K562 (cell line): ENCODE results near the gene PRMT7.

Experiments used
- CTCF ChIP-seq, 3 experiments: IDR thresholded peaks in 2 of 3; conservative IDR thresholded peaks in 1 of 3; 2 replicates each; pipeline ENCODE4 v1.5.1; 2011 to 2012; ENCODE audit warnings: low read length in 3 of 3, mild to moderate bottlenecking in 3 of 3, control low read depth in 2 of 3, improper control_type of control experiment in 1 of 3, inconsistent platforms in 1 of 3, low read depth in 1 of 3, mixed read lengths in 1 of 3, moderate library complexity in 1 of 3; ENCODE audit not compliant: insufficient read depth in 2 of 3
- HEY1 ChIP-seq: fragments of 250-450 bp; sonication (Bioruptor Pico); IDR thresholded peaks from 2 replicates; pipeline ENCODE4 v1.5.0; 2020; ENCODE audit warnings: mild to moderate bottlenecking, moderate library complexity, borderline replicate concordance
- IRF2 ChIP-seq: sonication (generic); formaldehyde crosslinking; IDR thresholded peaks from 2 replicates; pipeline ENCODE4 v1.8.1; 2022; ENCODE audit warnings: mild to moderate bottlenecking, missing genetic modification reagents
- MYC ChIP-seq, 2 experiments: fragments of 250-450 bp in 1 of 2; sonication (Bioruptor Pico) in 1 of 2; IDR thresholded peaks; 2 replicates each; pipeline versions ENCODE4 v1.5.1 to v1.6.1; 2012 to 2021; ENCODE audit warnings: low read depth in 2 of 2, borderline replicate concordance in 1 of 2, improper control_type of control experiment in 1 of 2, low read length in 1 of 2, mild to moderate bottlenecking in 1 of 2, moderate library complexity in 1 of 2
- SPI1 ChIP-seq: IDR thresholded peaks from 2 replicates; pipeline ENCODE4 v1.6.1; 2011; ENCODE audit warnings: low read depth, low read length, control low read depth, borderline replicate concordance
- THAP7 ChIP-seq: fragments of 250-450 bp; sonication (Bioruptor Pico); IDR thresholded peaks from 2 replicates; pipeline ENCODE4 v1.5.0; 2021

- TF ChIP-seq SPI1: no peak
- TF ChIP-seq MYC (IDR thresholded peaks at IDR 0.05; ENCODE audit: low read depth, low read length): no peak
- TF ChIP-seq MYC (CRISPR knock-in tag; IDR thresholded peaks at IDR 0.05; ENCODE audit: borderline replicate concordance, low read depth): no peak
- TF ChIP-seq THAP7 (CRISPR knock-in tag): no peak
- TF ChIP-seq IRF2 (CRISPR knock-in tag): no peak
- no peak for TF ChIP-seq HEY1
- TF ChIP-seq CTCF (IDR thresholded peaks at IDR 0.05 in 2 of 3, conservative IDR thresholded peaks at IDR 0.05 in 1 of 3; ENCODE audit: insufficient read depth in 2 of 3, low read depth in 1 of 3, low read length in 3 of 3): no peak
Measured at GRCh38 chr16:68360547-68360946, 49.7 kb downstream of the PRMT7 start.
